Trophoblast cell (in vitro differentiated cells and primary cell): ENCODE results near the gene AKAP13.

Source experiments
- DNase-seq, 2 donors: peaks; one replicate each; pipeline ENCODE4 v3.0.0-alpha.2; 2016
- H2AFZ ChIP-seq: 2 replicates; pipeline ENCODE4 v1.6.1; 2013; ENCODE audit warnings: low read length, moderate library complexity, mild to moderate bottlenecking; ENCODE audit not compliant: insufficient read depth, poor library complexity
- H2AK5ac ChIP-seq: 2 replicates; pipeline ENCODE4 v1.6.1; 2013; ENCODE audit warnings: mild to moderate bottlenecking, low read length
- H2BK120ac ChIP-seq: 2 replicates; pipeline ENCODE4 v1.6.1; 2013; ENCODE audit warnings: low read length, mild to moderate bottlenecking, moderate library complexity; ENCODE audit not compliant: insufficient read depth, poor library complexity
- H2BK12ac ChIP-seq: 2 replicates; pipeline ENCODE4 v1.6.1; 2013; ENCODE audit warnings: mild to moderate bottlenecking, low read length, moderate library complexity
- H2BK5ac ChIP-seq: 2 replicates; pipeline ENCODE4 v1.6.1; 2013; ENCODE audit warnings: low read length, low read depth, moderate library complexity, mild to moderate bottlenecking; ENCODE audit not compliant: poor library complexity
- H3K14ac ChIP-seq: 2 replicates; pipeline ENCODE4 v1.6.1; 2013; ENCODE audit warnings: mild to moderate bottlenecking, low read length
- H3K18ac ChIP-seq: 2 replicates; pipeline ENCODE4 v1.6.1; 2013; ENCODE audit warnings: mild to moderate bottlenecking, low read length
- H3K23ac ChIP-seq: 2 replicates; pipeline ENCODE4 v1.6.1; 2013; ENCODE audit warnings: low read length
- H3K27ac ChIP-seq: 2 replicates; pipeline ENCODE4 v1.5.1; 2013; ENCODE audit warnings: low read depth, mild to moderate bottlenecking, inconsistent platforms, low read length, moderate library complexity
- H3K27me3 ChIP-seq: 2 replicates; pipeline ENCODE4 v1.6.1; 2013; ENCODE audit warnings: inconsistent platforms, mild to moderate bottlenecking, low read length, moderate library complexity; ENCODE audit not compliant: insufficient read depth
- H3K36me3 ChIP-seq, 2 experiments: 1 replicate in 1 of 2; 2 replicates in 1 of 2; pipeline ENCODE4 v1.6.1; 2013; ENCODE audit warnings: low read length in 2 of 2, mild to moderate bottlenecking in 2 of 2, moderate library complexity in 1 of 2; ENCODE audit not compliant: insufficient read depth in 2 of 2, control insufficient read depth in 1 of 2
- H3K4ac ChIP-seq: 2 replicates; pipeline ENCODE4 v1.6.1; 2013; ENCODE audit warnings: low read depth, mild to moderate bottlenecking, low read length, moderate library complexity
- H3K4me1 ChIP-seq, 2 experiments: 1 replicate in 1 of 2; 2 replicates in 1 of 2; pipeline ENCODE4 v1.6.1; 2013; ENCODE audit warnings: low read length in 2 of 2, mild to moderate bottlenecking in 2 of 2, moderate library complexity in 1 of 2; ENCODE audit not compliant: insufficient read depth in 2 of 2, control insufficient read depth in 1 of 2
- H3K4me2 ChIP-seq: 2 replicates; pipeline ENCODE4 v1.6.1; 2013; ENCODE audit warnings: inconsistent platforms, mild to moderate bottlenecking, low read length, moderate library complexity
- H3K4me3 ChIP-seq: 2 replicates; pipeline ENCODE4 v1.5.1; 2013; ENCODE audit warnings: mild to moderate bottlenecking, low read depth, low read length, inconsistent platforms
- H3K79me1 ChIP-seq: one replicate; pipeline ENCODE4 v1.6.1; 2013; ENCODE audit warnings: low read length
- H3K79me2 ChIP-seq: 2 replicates; pipeline ENCODE4 v1.6.1; 2013; ENCODE audit warnings: low read length, mild to moderate bottlenecking; ENCODE audit not compliant: control insufficient read depth, insufficient read depth, poor library complexity
- H3K9ac ChIP-seq: 2 replicates; pipeline ENCODE4 v1.6.1; 2013; ENCODE audit warnings: mild to moderate bottlenecking, low read length
- H3K9me3 ChIP-seq: 2 replicates; pipeline ENCODE4 v1.6.1; 2013; ENCODE audit warnings: low read depth, mild to moderate bottlenecking, control low read depth, inconsistent platforms, low read length; ENCODE audit not compliant: insufficient read depth
- H4K12ac ChIP-seq: 2 replicates; pipeline ENCODE4 v1.6.1; 2013; ENCODE audit warnings: low read depth, mild to moderate bottlenecking, low read length, moderate library complexity
- H4K8ac ChIP-seq: 2 replicates; pipeline ENCODE4 v1.6.1; 2013; ENCODE audit warnings: low read depth, mild to moderate bottlenecking, low read length, moderate library complexity
- H4K91ac ChIP-seq: one replicate; pipeline ENCODE4 v1.6.1; 2013; ENCODE audit warnings: low read depth, mild to moderate bottlenecking, low read length, moderate library complexity
- WGBS: extraction: QIAGEN DNeasy Blood & Tissue Kit; methylation state at CpG from one replicate; pipeline ENCODE4 v1.1.7; 2013; ENCODE audit warnings: missing lambda C conversion rate; ENCODE audit not compliant: insufficient read length, insufficient coverage; ENCODE audit errors: extremely low coverage; 5-methylcytosine and 5-hydroxymethylcytosine counted together

The AKAP13 gene

GRCh38 chr15:85741021-85741421, 360.6 kb downstream of the AKAP13 start:
- no peak overlapping the region for H4K12ac ChIP-seq
- no peak overlapping the region for H3K18ac ChIP-seq
- no peak overlapping the region for H3K4ac ChIP-seq
- H3K27me3 ChIP-seq: no peaks in the 10 kb centered on the region
- H3K4me3 ChIP-seq: no peak overlapping the region
- H2BK120ac ChIP-seq: no peak overlapping the region
- no peak overlapping the region for H3K27ac ChIP-seq
- H2AK5ac ChIP-seq: no peak overlapping the region
- DNase-seq: no peak
- no peak overlapping the region for H2AFZ ChIP-seq
- H2BK5ac ChIP-seq: no peak overlapping the region
- H3K23ac ChIP-seq: no peak overlapping the region
- no peak overlapping the region for H4K8ac ChIP-seq
- no peak overlapping the region for H2BK12ac ChIP-seq
- H3K9ac ChIP-seq: no peak overlapping the region
- H3K79me1 ChIP-seq: no peaks in the 10 kb centered on the region
- no peaks in the 10 kb centered on the region for H3K9me3 ChIP-seq
- WGBS: no CpG with 5 or more reads among the region's 20 CpGs
- peaks cover 48 to 59% of the 10 kb centered on the region in 2 experiments for H3K36me3 ChIP-seq
- no peaks in the 10 kb centered on the region for H3K4me1 ChIP-seq
- H4K91ac ChIP-seq: no peak overlapping the region
- no peak overlapping the region for H3K4me2 ChIP-seq
- no peaks in the 10 kb centered on the region for H3K79me2 ChIP-seq
- no peak overlapping the region for H3K14ac ChIP-seq

- Histone ChIP-seq H4K91ac (no peak overlapping the region), H2BK120ac (no peak overlapping the region), H4K8ac (no peak overlapping the region), H3K27ac (no peak overlapping the region), H2AFZ (no peak overlapping the region), H3K36me3 (peaks cover 47 to 55% of the 10 kb centered on the region in 2 experiments), H3K18ac (no peak overlapping the region), H4K12ac (no peak overlapping the region), H3K4me1 (no peaks in the 10 kb centered on the region), H3K9ac (no peak overlapping the region), H2BK5ac (no peak overlapping the region), H3K79me1 (no peaks in the 10 kb centered on the region), H3K4me2 (no peak overlapping the region), H2AK5ac (no peak overlapping the region), H3K4ac (no peak overlapping the region), H3K79me2 (no peaks in the 10 kb centered on the region), H3K9me3 (no peaks in the 10 kb centered on the region), H3K27me3 (no peaks in the 10 kb centered on the region), H3K14ac (no peak overlapping the region), H2BK12ac (no peak overlapping the region), H3K23ac (no peak overlapping the region), H3K4me3 (no peak overlapping the region)
- WGBS: no CpG with 5 or more reads among the region's 11 CpGs
- no peak for DNase-seq
These were observed 361.3 kb downstream of the AKAP13 start for GRCh38 chr15:85741662-85742061.

GRCh38 chr15:85742186-85742821, 361.9 kb downstream of the AKAP13 start:
- H2AFZ ChIP-seq: no peak overlapping the region
- peaks cover 47 to 59% of the 10 kb centered on the region in 2 experiments for H3K36me3 ChIP-seq
- H3K23ac ChIP-seq: no peak overlapping the region
- H3K9ac ChIP-seq: no peak overlapping the region
- no peak overlapping the region for H4K91ac ChIP-seq
- no peak overlapping the region for H4K12ac ChIP-seq
- no peaks in the 10 kb centered on the region for H3K9me3 ChIP-seq
- no peak overlapping the region for H3K18ac ChIP-seq
- H3K27me3 ChIP-seq: no peaks in the 10 kb centered on the region
- DNase-seq: no peak
- H3K14ac ChIP-seq: no peak overlapping the region
- no peak overlapping the region for H2BK120ac ChIP-seq
- H3K79me1 ChIP-seq: no peaks in the 10 kb centered on the region
- no peak overlapping the region for H3K4me2 ChIP-seq
- H2BK5ac ChIP-seq: no peak overlapping the region
- H2BK12ac ChIP-seq: no peak overlapping the region
- no CpG with 5 or more reads among the region's 8 CpGs for WGBS
- no peaks in the 10 kb centered on the region for H3K4me1 ChIP-seq
- H3K79me2 ChIP-seq: no peaks in the 10 kb centered on the region
- H2AK5ac ChIP-seq: no peak overlapping the region
- H3K27ac ChIP-seq: no peak overlapping the region
- H3K4ac ChIP-seq: no peak overlapping the region
- no peak overlapping the region for H3K4me3 ChIP-seq
- H4K8ac ChIP-seq: no peak overlapping the region

GRCh38 chr15:85743392-85744055, 363.1 kb downstream of the AKAP13 start:
- Histone ChIP-seq H3K79me2 (no peaks in the 10 kb centered on the region), H2BK5ac (no peak overlapping the region), H3K36me3 (peaks cover 45 to 63% of the 10 kb centered on the region in 2 experiments), H2AFZ (no peak overlapping the region), H3K9ac (peak overlapping the region; percentile 25), H3K4me2 (no peak overlapping the region), H3K4me3 (no peak overlapping the region), H4K91ac (no peak overlapping the region), H2AK5ac (no peak overlapping the region), H3K27ac (no peak overlapping the region), H4K12ac (no peak overlapping the region), H2BK12ac (no peak overlapping the region), H3K27me3 (no peaks in the 10 kb centered on the region), H3K18ac (no peak overlapping the region), H3K4me1 (no peaks in the 10 kb centered on the region), H3K23ac (no peak overlapping the region), H3K14ac (no peak overlapping the region), H3K4ac (no peak overlapping the region), H2BK120ac (no peak overlapping the region), H3K9me3 (no peaks in the 10 kb centered on the region), H3K79me1 (no peaks in the 10 kb centered on the region), H4K8ac (no peak overlapping the region)
- WGBS: no CpG with 5 or more reads among the region's 14 CpGs
- no peak for DNase-seq
